ENCODE results near the gene RIPK3.
"Not testable (repeated sequence)": the region's sequence is repeated elsewhere in the genome, so short reads cannot be mapped to it uniquely, and the experiment has no call there.

Gene RIPK3

DNA sequence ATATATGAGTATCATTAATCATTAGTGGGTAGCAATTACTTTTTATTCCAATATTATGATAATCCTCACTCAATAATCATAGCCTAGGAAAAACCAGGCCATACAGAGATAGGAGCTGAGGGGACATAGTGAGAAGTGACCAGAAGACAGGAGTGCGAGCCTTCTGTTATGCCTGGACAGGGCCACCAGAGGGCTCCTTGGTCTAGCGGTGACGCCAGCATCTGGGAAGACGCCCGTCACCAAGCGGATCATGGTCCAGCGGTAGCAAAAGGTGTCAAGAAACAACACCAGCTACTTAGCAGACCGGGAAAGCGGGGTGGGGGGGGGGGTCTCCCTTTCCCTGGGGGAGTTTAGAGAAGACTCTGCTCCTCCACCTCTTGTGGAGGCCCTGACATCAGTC, 11.9 kb downstream of the RIPK3 start:
- DNase-seq (ENCODE audit: low read depth); H3K4me3 ChIP-seq (ENCODE audit: low read length): not testable (repeated sequence)
- TF ChIP-seq, protein P1, sequence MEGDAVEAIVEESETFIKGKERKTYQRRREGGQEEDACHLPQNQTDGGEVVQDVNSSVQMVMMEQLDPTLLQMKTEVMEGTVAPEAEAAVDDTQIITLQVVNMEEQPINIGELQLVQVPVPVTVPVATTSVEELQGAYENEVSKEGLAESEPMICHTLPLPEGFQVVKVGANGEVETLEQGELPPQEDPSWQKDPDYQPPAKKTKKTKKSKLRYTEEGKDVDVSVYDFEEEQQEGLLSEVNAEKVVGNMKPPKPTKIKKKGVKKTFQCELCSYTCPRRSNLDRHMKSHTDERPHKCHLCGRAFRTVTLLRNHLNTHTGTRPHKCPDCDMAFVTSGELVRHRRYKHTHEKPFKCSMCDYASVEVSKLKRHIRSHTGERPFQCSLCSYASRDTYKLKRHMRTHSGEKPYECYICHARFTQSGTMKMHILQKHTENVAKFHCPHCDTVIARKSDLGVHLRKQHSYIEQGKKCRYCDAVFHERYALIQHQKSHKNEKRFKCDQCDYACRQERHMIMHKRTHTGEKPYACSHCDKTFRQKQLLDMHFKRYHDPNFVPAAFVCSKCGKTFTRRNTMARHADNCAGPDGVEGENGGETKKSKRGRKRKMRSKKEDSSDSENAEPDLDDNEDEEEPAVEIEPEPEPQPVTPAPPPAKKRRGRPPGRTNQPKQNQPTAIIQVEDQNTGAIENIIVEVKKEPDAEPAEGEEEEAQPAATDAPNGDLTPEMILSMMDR (IDR thresholded peaks at IDR 0.05; ENCODE audit: insufficient read depth, low read depth, low read length, missing control alignments), result peak; percentile 39

DNA sequence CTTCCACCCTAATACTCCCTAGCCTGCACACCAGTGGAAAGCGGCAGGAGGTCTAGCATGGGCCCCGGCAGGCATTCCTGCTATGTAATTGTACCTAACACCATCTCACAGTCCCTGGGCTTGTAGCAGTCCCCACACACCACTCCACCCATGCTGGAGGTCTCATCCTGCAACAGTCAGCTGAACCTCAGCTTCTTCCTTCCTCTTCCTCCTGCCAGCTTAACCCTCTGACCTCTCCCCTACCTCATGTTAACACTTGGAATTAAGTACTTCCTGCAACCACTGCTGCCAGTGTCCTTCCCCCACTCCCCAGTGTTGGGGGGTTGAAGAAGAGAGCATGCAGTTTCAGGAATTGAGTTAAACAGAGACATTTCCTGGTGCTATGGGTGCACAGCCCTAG, 12.5 kb downstream of the RIPK3 start:
- H3K4me3 ChIP-seq (ENCODE audit: low read length), result no peak overlapping the region
- TF ChIP-seq, protein P1 (IDR thresholded peaks at IDR 0.05; ENCODE audit: insufficient read depth, low read depth, low read length, missing control alignments), result no peak
- DNase-seq (ENCODE audit: low read depth), result no peak

DNA sequence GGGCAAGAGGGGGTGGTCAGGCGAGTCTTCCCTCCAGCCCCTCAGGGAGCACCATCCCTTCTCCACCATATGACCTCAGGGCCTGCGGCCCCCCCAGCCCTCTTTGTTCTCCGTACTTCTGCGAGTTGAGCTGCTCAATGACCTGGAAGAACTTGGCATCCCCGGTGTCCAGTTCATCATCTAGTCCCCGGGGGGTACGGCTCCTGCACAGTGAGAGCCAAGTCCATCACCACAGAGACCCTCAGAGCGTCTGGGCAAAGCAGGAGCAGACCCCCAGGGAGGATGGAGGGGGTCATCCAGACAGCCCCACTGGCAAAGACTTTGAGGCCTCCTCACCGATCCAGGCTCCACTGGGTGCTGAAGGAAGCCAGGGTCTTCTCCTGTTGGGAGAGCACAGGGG, 13.8 kb downstream of the RIPK3 start:
- no peak overlapping the region for H3K4me3 ChIP-seq (ENCODE audit: low read length)
- no peak for DNase-seq (ENCODE audit: low read depth)
- TF ChIP-seq, protein P1 (IDR thresholded peaks at IDR 0.05; ENCODE audit: insufficient read depth, low read depth, low read length, missing control alignments), result no peak

DNA sequence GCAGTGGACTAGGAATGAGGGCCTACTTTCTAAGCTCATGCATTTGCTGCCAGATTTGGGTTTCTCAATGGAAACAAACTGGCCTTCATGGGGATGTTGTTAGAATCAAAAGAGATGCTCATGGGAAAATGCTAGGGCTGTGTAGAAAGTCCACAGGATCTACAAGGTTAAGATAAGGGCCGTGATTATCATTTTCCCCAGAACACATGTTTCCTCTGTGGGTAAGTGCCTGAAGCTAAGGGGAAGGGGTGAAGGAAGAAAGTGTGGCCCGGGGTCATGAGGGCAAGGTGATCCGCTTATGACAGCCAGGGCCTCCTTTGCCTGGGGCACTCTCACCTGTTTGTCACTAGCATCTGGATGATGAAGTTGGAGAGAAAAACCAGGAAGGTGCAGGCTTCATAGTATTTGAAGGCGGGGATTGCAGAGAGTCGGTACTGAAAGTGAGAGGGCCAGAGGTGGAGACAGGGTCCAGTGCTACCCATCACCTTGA, 14.7 kb downstream of the RIPK3 start:
- DNase-seq (ENCODE audit: low read depth), result no peak
- no peak overlapping the region for H3K4me3 ChIP-seq (ENCODE audit: low read length)
- TF ChIP-seq, protein P1 (IDR thresholded peaks at IDR 0.05; ENCODE audit: insufficient read depth, low read depth, low read length, missing control alignments), result no peak

DNA sequence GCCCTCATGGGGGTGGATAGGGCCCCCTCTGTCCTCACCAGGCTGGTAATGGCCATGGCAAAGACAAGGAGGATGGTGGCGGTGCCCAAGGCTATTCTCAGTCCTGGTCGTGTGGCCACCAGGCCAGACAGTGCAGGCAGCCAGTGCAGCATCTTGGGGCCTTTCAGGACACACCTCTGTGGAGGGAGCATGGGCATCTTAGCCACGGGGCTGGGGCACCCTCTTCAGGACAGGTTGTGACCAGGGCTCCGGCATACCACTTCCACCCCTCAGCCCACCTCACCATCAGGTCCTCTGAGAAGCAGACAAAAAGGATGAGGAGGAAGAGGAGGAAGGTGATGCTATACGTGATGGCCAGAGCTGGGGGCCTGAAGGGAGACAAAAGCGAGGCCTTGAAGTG, 15.8 kb downstream of the RIPK3 start:
- H3K4me3 ChIP-seq (ENCODE audit: low read length), result no peak overlapping the region
- TF ChIP-seq, protein P1 (IDR thresholded peaks at IDR 0.05; ENCODE audit: insufficient read depth, low read depth, low read length, missing control alignments), result no peak
- no peak for DNase-seq (ENCODE audit: low read depth)

DNA sequence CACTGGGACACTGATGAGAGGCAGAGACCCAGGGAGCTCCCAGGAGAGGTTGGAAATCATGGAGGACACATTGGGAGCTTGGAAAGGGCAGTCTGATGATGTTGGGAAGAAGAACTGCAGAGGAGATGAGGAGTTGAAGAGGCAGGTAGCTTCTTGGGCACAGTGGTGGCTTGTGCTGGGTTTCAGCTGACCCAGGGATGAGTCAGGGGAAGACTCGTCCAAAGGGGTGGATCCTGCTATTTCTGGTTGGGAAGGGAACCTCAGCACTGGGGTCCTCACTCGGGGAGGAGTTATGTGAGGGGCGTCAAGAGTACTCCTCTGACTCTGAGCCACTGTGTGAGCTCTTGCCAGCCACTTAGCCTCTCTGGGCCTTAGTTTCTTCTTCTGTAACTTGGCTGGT, 16.4 kb downstream of the RIPK3 start:
- DNase-seq (ENCODE audit: low read depth), result no peak
- no peak overlapping the region for H3K4me3 ChIP-seq (ENCODE audit: low read length)
- TF ChIP-seq, protein P1 (IDR thresholded peaks at IDR 0.05; ENCODE audit: insufficient read depth, low read depth, low read length, missing control alignments), result no peak

DNA sequence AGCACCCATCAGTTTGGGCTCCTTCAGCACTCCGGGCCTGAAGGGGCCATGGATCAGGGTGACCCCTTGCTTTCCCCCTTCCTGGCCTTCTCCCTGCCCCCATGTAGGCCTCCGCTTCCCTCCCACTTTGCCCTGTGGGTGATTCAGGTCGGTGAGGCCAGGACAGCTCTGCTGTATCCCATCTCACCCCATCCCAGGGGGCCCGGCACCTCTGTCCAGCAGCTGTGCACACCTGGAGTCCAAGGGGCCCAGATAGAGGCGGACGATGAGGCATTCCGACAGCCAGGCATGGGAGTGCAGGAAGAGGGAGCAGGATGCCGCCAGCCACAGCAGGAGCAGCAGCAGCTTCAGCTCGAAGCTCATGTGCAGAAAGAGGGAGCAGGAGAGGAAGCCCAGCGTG, 17.1 kb downstream of the RIPK3 start:
- DNase-seq (ENCODE audit: low read depth), result no peak

More for the DNA sequence above, 17.1 kb downstream of the RIPK3 start:
- H3K4me3 ChIP-seq (ENCODE audit: low read length), result no peak overlapping the region
- TF ChIP-seq, protein P1 (IDR thresholded peaks at IDR 0.05; ENCODE audit: insufficient read depth, low read depth, low read length, missing control alignments), result no peak

All from epithelial cell of esophagus (primary cell).